Adipocyte (in vitro differentiated cells): ENCODE data around the gene ASS1.

Source experiments
- DNase-seq: peaks from one replicate; pipeline ENCODE4 v3.0.0-alpha.2; 2015; ENCODE audit warnings: low read depth
- H3K27me3 ChIP-seq: replicated peaks from 2 replicates; pipeline ENCODE4 v1.7.0; 2013; ENCODE audit warnings: mild to moderate bottlenecking, low read length, moderate library complexity; ENCODE audit not compliant: control insufficient read depth, insufficient read depth
- H3K36me3 ChIP-seq: 2 replicates; pipeline ENCODE4 v1.7.0; 2013; ENCODE audit warnings: low read length, mild to moderate bottlenecking, moderate library complexity; ENCODE audit not compliant: control insufficient read depth, insufficient read depth, severe bottlenecking
- H3K4me1 ChIP-seq: 2 replicates; pipeline ENCODE4 v1.7.0; 2013; ENCODE audit warnings: mild to moderate bottlenecking, low read length, moderate library complexity; ENCODE audit not compliant: control insufficient read depth, insufficient read depth
- H3K4me3 ChIP-seq: 2 replicates; pipeline ENCODE4 v1.7.0; 2013; ENCODE audit warnings: mild to moderate bottlenecking, low read length, moderate library complexity
- H3K9ac ChIP-seq: 2 replicates; pipeline ENCODE4 v1.7.0; 2013; ENCODE audit warnings: mild to moderate bottlenecking, low read length, moderate library complexity
- H3K9me3 ChIP-seq: 2 replicates; pipeline ENCODE4 v1.7.0; 2013; ENCODE audit warnings: mild to moderate bottlenecking, low read length, moderate library complexity; ENCODE audit not compliant: control insufficient read depth

The ASS1 gene

GRCh38 chr9:130518233-130518632 is 73.5 kb downstream of the ASS1 start:
- Histone ChIP-seq H3K4me1 (no peaks in the 10 kb centered on the region), H3K9ac (no peak overlapping the region), H3K9me3 (no peaks in the 10 kb centered on the region), H3K36me3 (no peaks in the 10 kb centered on the region), H3K4me3 (no peak overlapping the region), H3K27me3 (peaks cover 29% of the 10 kb centered on the region)
- no peak for DNase-seq

- no peaks in the 10 kb centered on the region for H3K9me3 ChIP-seq
- H3K36me3 ChIP-seq: no peaks in the 10 kb centered on the region
- peaks cover 37% of the 10 kb centered on the region for H3K27me3 ChIP-seq
- no peak overlapping the region for H3K4me3 ChIP-seq
- no peak for DNase-seq
- H3K9ac ChIP-seq: no peak overlapping the region
- H3K4me1 ChIP-seq: no peaks in the 10 kb centered on the region
Measured at GRCh38 chr9:130518943-130519799, 74.4 kb downstream of the ASS1 start.

- Histone ChIP-seq H3K9me3 (no peaks in the 10 kb centered on the region), H3K36me3 (no peaks in the 10 kb centered on the region), H3K4me1 (no peaks in the 10 kb centered on the region), H3K27me3 (peaks cover 43% of the 10 kb centered on the region), H3K9ac (no peak overlapping the region), H3K4me3 (no peak overlapping the region)
- no peak for DNase-seq
Measured at GRCh38 chr9:130519927-130520326, 75.2 kb downstream of the ASS1 start.

- Histone ChIP-seq H3K36me3 (no peaks in the 10 kb centered on the region), H3K4me1 (no peaks in the 10 kb centered on the region), H3K27me3 (peaks cover 49% of the 10 kb centered on the region), H3K9ac (no peak overlapping the region), H3K9me3 (no peaks in the 10 kb centered on the region), H3K4me3 (no peak overlapping the region)
- no peak for DNase-seq
Measured at GRCh38 chr9:130521715-130522114, 77.0 kb downstream of the ASS1 start.

- no peaks in the 10 kb centered on the region for H3K36me3 ChIP-seq
- no peaks in the 10 kb centered on the region for H3K9me3 ChIP-seq
- H3K4me3 ChIP-seq: no peak overlapping the region
- no peak for DNase-seq
- no peak overlapping the region for H3K9ac ChIP-seq
- peaks cover 51% of the 10 kb centered on the region for H3K27me3 ChIP-seq
- no peaks in the 10 kb centered on the region for H3K4me1 ChIP-seq
Measured at GRCh38 chr9:130522233-130522808, 77.6 kb downstream of the ASS1 start.

GRCh38 chr9:130523921-130524320 is 79.2 kb downstream of the ASS1 start:
- Histone ChIP-seq H3K27me3 (peaks cover 49% of the 10 kb centered on the region), H3K36me3 (no peaks in the 10 kb centered on the region), H3K9me3 (no peaks in the 10 kb centered on the region), H3K9ac (no peak overlapping the region), H3K4me3 (no peak overlapping the region), H3K4me1 (no peaks in the 10 kb centered on the region)
- DNase-seq: no peak

GRCh38 chr9:130526193-130526853 is 81.6 kb downstream of the ASS1 start:
- Histone ChIP-seq H3K36me3 (no peaks in the 10 kb centered on the region), H3K9ac (no peak overlapping the region), H3K27me3 (peaks cover 49% of the 10 kb centered on the region), H3K9me3 (no peaks in the 10 kb centered on the region), H3K4me1 (peaks cover 2% of the 10 kb centered on the region), H3K4me3 (no peak overlapping the region)
- DNase-seq: no peak

- no peaks in the 10 kb centered on the region for H3K9me3 ChIP-seq
- peaks cover 3% of the 10 kb centered on the region for H3K4me1 ChIP-seq
Measured at GRCh38 chr9:130526854-130527650, 82.3 kb downstream of the ASS1 start.

GRCh38 chr9:130527651-130528310 is 83.0 kb downstream of the ASS1 start:
- no peak for DNase-seq
- peaks cover 3% of the 10 kb centered on the region for H3K4me1 ChIP-seq

More at GRCh38 chr9:130526854-130527650, 82.3 kb downstream of the ASS1 start:
- no peak for DNase-seq
- Histone ChIP-seq H3K4me3 (no peak overlapping the region), H3K27me3 (peaks cover 49% of the 10 kb centered on the region), H3K9ac (no peak overlapping the region), H3K36me3 (no peaks in the 10 kb centered on the region)

GRCh38 chr9:130528674-130529073 is 83.9 kb downstream of the ASS1 start:
- DNase-seq: no peak
- Histone ChIP-seq H3K4me1 (peaks cover 3% of the 10 kb centered on the region), H3K9me3 (no peaks in the 10 kb centered on the region), H3K27me3 (peaks cover 40% of the 10 kb centered on the region), H3K36me3 (no peaks in the 10 kb centered on the region), H3K4me3 (no peak overlapping the region), H3K9ac (no peak overlapping the region)

More at GRCh38 chr9:130527651-130528310, 83.0 kb downstream of the ASS1 start:
- Histone ChIP-seq H3K9ac (no peak overlapping the region), H3K27me3 (peaks cover 47% of the 10 kb centered on the region), H3K36me3 (no peaks in the 10 kb centered on the region), H3K9me3 (no peaks in the 10 kb centered on the region), H3K4me3 (no peak overlapping the region)
